Mesendoderm (in vitro differentiated cells): ENCODE data around the gene APP.
A peak's percentile ranks its signal among the peaks of the same experiment; 100 is the strongest.

Experiments used
- DNase-seq: peaks from one replicate; pipeline ENCODE4 v3.0.0; 2013
- H2AK5ac ChIP-seq: 2 replicates; pipeline ENCODE4 v1.6.1; 2013; ENCODE audit warnings: low read length, inconsistent platforms
- H2BK120ac ChIP-seq: 2 replicates; pipeline ENCODE4 v1.6.1; 2013; ENCODE audit warnings: low read depth, mild to moderate bottlenecking, low read length, moderate library complexity, mixed read lengths
- H2BK15ac ChIP-seq: replicated peaks from 2 replicates; pipeline ENCODE4 v1.6.1; 2013; ENCODE audit warnings: low read depth, mild to moderate bottlenecking, moderate library complexity
- H2BK5ac ChIP-seq: 2 replicates; pipeline ENCODE4 v1.6.1; 2013; ENCODE audit warnings: low read length, inconsistent platforms
- H3K18ac ChIP-seq: 2 replicates; pipeline ENCODE4 v1.6.1; 2013; ENCODE audit warnings: mild to moderate bottlenecking, low read length, mixed read lengths
- H3K23ac ChIP-seq: one replicate; pipeline ENCODE4 v1.6.1; 2013; ENCODE audit warnings: low read length
- H3K27ac ChIP-seq: 2 replicates; pipeline ENCODE4 v1.5.1; 2013; ENCODE audit warnings: low read depth, mild to moderate bottlenecking, inconsistent platforms, low read length, moderate library complexity
- H3K27me3 ChIP-seq: 2 replicates; pipeline ENCODE4 v1.6.1; 2013; ENCODE audit warnings: low read length, control low read depth, mild to moderate bottlenecking, inconsistent platforms; ENCODE audit not compliant: insufficient read depth, poor library complexity
- H3K36me3 ChIP-seq: 2 replicates; pipeline ENCODE4 v1.6.1; 2013; ENCODE audit warnings: low read length, inconsistent platforms; ENCODE audit not compliant: control insufficient read depth, insufficient read depth
- H3K4ac ChIP-seq: one replicate; pipeline ENCODE4 v1.6.1; 2013; ENCODE audit warnings: low read depth, mild to moderate bottlenecking, low read length, moderate library complexity
- H3K4me1 ChIP-seq: 2 replicates; pipeline ENCODE4 v1.6.1; 2013; ENCODE audit warnings: low read depth, low read length, inconsistent platforms; ENCODE audit not compliant: control insufficient read depth
- H3K4me2 ChIP-seq: 2 replicates; pipeline ENCODE4 v1.6.1; 2013; ENCODE audit warnings: low read length
- H3K4me3 ChIP-seq: 2 replicates; pipeline ENCODE4 v1.5.1; 2013; ENCODE audit warnings: mild to moderate bottlenecking, low read length
- H3K56ac ChIP-seq: one replicate; pipeline ENCODE4 v1.6.1; 2013; ENCODE audit warnings: low read length
- H3K79me1 ChIP-seq: 2 replicates; pipeline ENCODE4 v1.6.1; 2013; ENCODE audit warnings: low read length, inconsistent platforms
- H3K79me2 ChIP-seq: 2 replicates; pipeline ENCODE4 v1.6.1; 2013; ENCODE audit warnings: mild to moderate bottlenecking, low read length; ENCODE audit not compliant: control insufficient read depth, insufficient read depth
- H3K9ac ChIP-seq: 2 replicates; pipeline ENCODE4 v1.6.1; 2013; ENCODE audit warnings: low read length, inconsistent platforms
- H4K5ac ChIP-seq: one replicate; pipeline ENCODE4 v1.6.1; 2013; ENCODE audit warnings: low read length
- H4K8ac ChIP-seq: one replicate; pipeline ENCODE4 v1.6.1; 2013; ENCODE audit warnings: low read depth, mild to moderate bottlenecking, control low read depth, low read length, moderate library complexity
- WGBS: extraction: QIAGEN DNeasy Blood & Tissue Kit; methylation state at CpG from one replicate; pipeline ENCODE4 v1.1.7; 2013; ENCODE audit warnings: low lambda C conversion rate, missing lambda C conversion rate; ENCODE audit not compliant: insufficient coverage; ENCODE audit errors: extremely low coverage; 5-methylcytosine and 5-hydroxymethylcytosine counted together

Gene APP

DNA sequence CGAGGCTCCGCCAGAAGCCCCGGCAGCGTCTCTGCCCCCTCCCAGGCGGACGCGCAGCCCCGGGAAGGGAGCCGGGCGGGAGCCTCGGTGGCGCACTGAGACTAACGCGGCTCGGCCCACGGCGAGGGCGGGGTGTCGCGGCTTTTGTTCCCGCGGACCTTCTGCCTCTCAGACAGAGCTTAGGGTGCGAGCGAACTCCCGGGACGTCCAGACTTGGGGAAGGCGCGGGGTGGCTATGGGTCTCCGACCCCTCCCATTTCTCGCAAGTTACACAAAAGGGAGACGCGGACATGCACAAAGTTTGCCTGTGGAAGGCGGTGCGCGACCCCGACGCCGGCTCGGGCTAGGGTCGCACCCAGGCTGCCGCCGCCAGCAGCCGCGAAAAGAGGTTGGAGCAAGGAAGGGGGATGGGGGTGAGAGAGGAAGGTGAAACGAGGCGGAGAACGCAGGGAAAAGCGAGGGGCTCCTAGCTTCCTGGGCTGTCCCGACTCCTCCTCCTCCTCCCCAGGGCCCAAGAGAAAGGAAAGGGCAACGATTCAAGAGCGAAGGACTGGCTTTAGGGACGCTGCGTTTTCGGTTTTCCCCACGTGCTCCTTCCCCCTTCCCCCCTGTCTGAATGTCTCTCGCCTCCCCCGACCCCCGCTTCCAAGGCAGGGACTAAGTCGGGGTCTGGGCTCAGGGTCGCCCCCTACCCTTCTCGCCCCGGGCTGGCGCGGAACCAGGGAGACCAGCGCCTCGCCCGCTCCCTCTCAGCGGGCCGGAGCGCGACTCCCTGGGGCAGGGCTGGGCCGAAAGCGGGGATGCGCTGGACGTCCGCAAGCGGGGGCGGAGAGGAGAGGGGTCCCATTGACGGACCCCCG is 729 bp downstream of the APP start:
- Histone ChIP-seq H3K79me1 (no peaks in the 10 kb centered on the region), H3K23ac (peak overlapping the region; percentile 59), H2BK15ac (no peak overlapping the region), H3K36me3 (no peaks in the 10 kb centered on the region), H3K4me1 (peaks cover 2% of the 10 kb centered on the region), H3K27me3 (no peaks in the 10 kb centered on the region), H3K9ac (peak overlapping the region; percentile 95), H4K5ac (no peak overlapping the region), H3K27ac (peak overlapping the region; percentile 89), H2AK5ac (no peak overlapping the region), H3K56ac (peak overlapping the region; percentile 97), H3K4me2 (peak overlapping the region; percentile 30), H3K4ac (peak overlapping the region; percentile 89), H3K79me2 (peaks cover 50% of the 10 kb centered on the region), H3K4me3 (peak overlapping the region; percentile 52), H4K8ac (peak overlapping the region; percentile 58), H2BK5ac (peak overlapping the region; percentile 90), H2BK120ac (peak overlapping the region; percentile 50), H3K18ac (peak overlapping the region; percentile 98)
- no CpG with 5 or more reads among the region's 80 CpGs for WGBS
- DNase-seq, result peak; percentile 85

DNA sequence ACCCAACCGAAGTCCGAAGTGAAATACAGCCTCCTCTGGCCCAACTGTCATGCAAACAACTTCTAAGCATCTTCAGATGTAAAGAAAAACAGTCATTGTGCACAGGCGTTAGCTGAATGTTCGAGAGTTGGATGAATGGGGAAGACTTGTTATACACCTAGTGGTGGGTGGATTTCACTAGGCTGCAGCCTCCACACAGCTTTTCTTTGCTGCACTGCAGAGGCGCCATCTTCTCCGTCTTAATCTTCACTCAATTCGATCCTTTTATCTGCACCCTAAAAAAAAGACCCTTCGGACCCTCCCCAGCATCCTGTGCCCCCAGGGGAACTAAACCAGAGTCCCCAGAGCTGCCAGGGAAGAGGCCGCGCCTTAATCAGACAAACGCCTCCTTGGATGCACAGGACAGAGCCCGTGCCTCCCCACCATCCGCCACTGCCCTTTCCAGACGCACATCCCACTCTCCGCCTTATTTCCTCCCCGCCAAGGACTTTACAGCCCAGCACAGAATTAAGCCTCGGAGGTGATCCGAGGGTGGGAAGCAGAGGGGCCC is 1.4 kb downstream of the APP start:
- Histone ChIP-seq H3K18ac (peak overlapping the region; percentile 98), H3K56ac (peak overlapping the region; percentile 97), H2BK120ac (peak overlapping the region; percentile 50), H3K27ac (peak overlapping the region; percentile 89), H4K8ac (no peak overlapping the region), H3K4ac (peak overlapping the region; percentile 89), H3K79me1 (no peaks in the 10 kb centered on the region), H3K79me2 (peaks cover 54% of the 10 kb centered on the region), H3K36me3 (no peaks in the 10 kb centered on the region), H2BK5ac (peak overlapping the region; percentile 90), H4K5ac (no peak overlapping the region), H3K4me2 (peak overlapping the region; percentile 61), H3K4me1 (peaks cover 2% of the 10 kb centered on the region), H3K27me3 (no peaks in the 10 kb centered on the region), H2BK15ac (no peak overlapping the region), H3K4me3 (peak overlapping the region; percentile 52), H3K23ac (no peak overlapping the region), H3K9ac (peak overlapping the region; percentile 95), H2AK5ac (no peak overlapping the region)
- no CpG with 5 or more reads among the region's 18 CpGs for WGBS
- peak; percentile 72 for DNase-seq

DNA sequence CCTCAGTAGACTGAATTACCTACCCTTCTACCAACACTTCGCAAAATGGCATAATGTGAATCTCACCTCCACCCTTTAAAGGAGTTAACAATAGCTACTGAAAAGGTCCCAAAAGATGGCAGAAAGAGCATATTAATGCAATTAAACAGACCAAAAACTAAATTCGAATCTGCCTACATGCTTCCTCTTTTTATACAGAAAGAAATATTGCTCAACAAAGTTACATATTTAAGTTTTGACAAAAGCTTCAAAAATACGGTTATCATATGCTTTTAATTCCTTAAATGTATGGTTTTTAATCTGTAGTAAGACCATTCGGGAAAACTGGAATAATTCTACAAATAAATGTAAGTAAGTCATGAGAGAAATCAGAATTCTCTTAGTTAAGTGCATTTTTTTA is 2.2 kb downstream of the APP start:
- Histone ChIP-seq H3K23ac (no peak overlapping the region), H3K4me3 (peak overlapping the region; percentile 14), H3K79me1 (no peaks in the 10 kb centered on the region), H3K18ac (no peak overlapping the region), H2BK5ac (no peak overlapping the region), H3K4me2 (peak overlapping the region; percentile 27), H3K4ac (no peak overlapping the region), H3K4me1 (peaks cover 2% of the 10 kb centered on the region), H3K9ac (peak overlapping the region; percentile 67), H3K27ac (peak overlapping the region; percentile 30), H2BK120ac (no peak overlapping the region), H4K8ac (no peak overlapping the region), H2BK15ac (no peak overlapping the region), H3K56ac (peak overlapping the region; percentile 11), H3K79me2 (peaks cover 60% of the 10 kb centered on the region), H2AK5ac (no peak overlapping the region), H3K27me3 (no peaks in the 10 kb centered on the region), H3K36me3 (no peaks in the 10 kb centered on the region), H4K5ac (no peak overlapping the region)
- no peak for DNase-seq
- no CpG with 5 or more reads among the region's 4 CpGs for WGBS

DNA sequence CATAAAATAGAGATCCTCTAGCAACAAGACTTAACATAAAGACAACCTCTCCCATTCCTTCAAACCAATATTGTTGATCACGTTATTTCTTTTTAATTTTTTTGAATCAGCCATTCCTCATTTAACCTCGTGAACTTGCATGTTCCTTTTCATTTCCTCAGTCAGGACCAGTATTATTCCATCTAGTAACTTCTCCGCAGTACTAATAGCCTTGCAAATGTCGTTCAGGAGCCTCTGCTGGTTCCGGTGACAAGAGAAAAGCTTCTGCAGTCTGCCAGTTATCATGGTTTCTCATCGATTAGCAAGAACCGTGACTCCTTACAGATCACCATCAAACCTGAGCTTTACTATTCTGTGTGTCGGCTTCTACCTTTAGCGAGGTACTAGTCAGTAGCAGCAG is 3.0 kb downstream of the APP start:
- Histone ChIP-seq H3K79me2 (peaks cover 66% of the 10 kb centered on the region), H3K27me3 (no peaks in the 10 kb centered on the region), H3K4ac (no peak overlapping the region), H4K8ac (no peak overlapping the region), H4K5ac (no peak overlapping the region), H3K4me2 (peak overlapping the region; percentile 16), H2BK5ac (no peak overlapping the region), H3K79me1 (no peaks in the 10 kb centered on the region), H2BK120ac (no peak overlapping the region), H3K23ac (no peak overlapping the region), H3K9ac (peak overlapping the region; percentile 62), H3K18ac (peak overlapping the region; percentile 34), H3K56ac (peak overlapping the region; percentile 71), H3K4me3 (no peak overlapping the region), H2BK15ac (no peak overlapping the region), H3K27ac (peak overlapping the region; percentile 20), H3K4me1 (peaks cover 2% of the 10 kb centered on the region), H2AK5ac (no peak overlapping the region), H3K36me3 (no peaks in the 10 kb centered on the region)
- no CpG with 5 or more reads among the region's 9 CpGs for WGBS
- DNase-seq, result peak; percentile 68

DNA sequence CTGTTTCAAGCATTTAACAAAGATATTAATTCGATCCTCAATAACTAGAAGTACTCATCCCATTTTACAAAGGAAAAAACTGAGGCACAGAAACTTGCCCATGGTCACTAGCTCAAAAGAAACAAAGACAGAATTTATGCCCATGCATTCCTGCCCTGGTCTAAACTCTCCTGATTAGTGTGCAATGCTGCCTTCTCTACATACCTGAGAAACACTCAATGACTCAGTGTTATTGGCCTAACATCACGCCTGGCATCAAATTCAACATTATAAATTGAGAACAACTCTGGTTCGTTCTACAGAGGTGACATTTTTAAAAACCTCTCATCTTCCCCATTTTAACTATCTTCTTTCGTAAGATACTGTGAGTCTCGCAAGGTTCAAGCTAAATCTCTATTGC is 5.2 kb downstream of the APP start:
- H2BK5ac ChIP-seq, result no peak overlapping the region
- H3K9ac ChIP-seq, result no peak overlapping the region
- H4K5ac ChIP-seq, result no peak overlapping the region
- H3K18ac ChIP-seq, result no peak overlapping the region
- no peak overlapping the region for H2BK120ac ChIP-seq
- H2BK15ac ChIP-seq, result no peak overlapping the region
- H3K79me1 ChIP-seq, result no peaks in the 10 kb centered on the region
- no peak overlapping the region for H3K56ac ChIP-seq
- H3K23ac ChIP-seq, result no peak overlapping the region
- H4K8ac ChIP-seq, result no peak overlapping the region
- H3K27me3 ChIP-seq, result no peaks in the 10 kb centered on the region
- no peak overlapping the region for H3K4me3 ChIP-seq
- H3K4me2 ChIP-seq, result no peak overlapping the region
- DNase-seq, result no peak
- H3K27ac ChIP-seq, result no peak overlapping the region
- H3K4me1 ChIP-seq, result peaks cover 2% of the 10 kb centered on the region
- H3K4ac ChIP-seq, result no peak overlapping the region
- H3K79me2 ChIP-seq, result peaks cover 78% of the 10 kb centered on the region
- WGBS, result no CpG with 5 or more reads among the region's 5 CpGs
- H2AK5ac ChIP-seq, result no peak overlapping the region
- no peaks in the 10 kb centered on the region for H3K36me3 ChIP-seq
